Activated CD4-positive, alpha-beta T cell treated with anti-CD3 and anti-CD28 coated beads, Interleukin-2, Interleukin-6, amounts not matched to agents 100 ng/mL and 50 ng/mL, durations not matched to agents 16 hours and 8 hours (primary cell): ENCODE measurements around the gene TMEM238.
"Not testable (repeated sequence)": the region's sequence is repeated elsewhere in the genome, so short reads cannot be mapped to it uniquely, and the experiment has no call there.

Experiments
- DNase-seq: peaks from one replicate; pipeline ENCODE4 v3.0.0-alpha.2; 2020

TMEM238 gene

DNA sequence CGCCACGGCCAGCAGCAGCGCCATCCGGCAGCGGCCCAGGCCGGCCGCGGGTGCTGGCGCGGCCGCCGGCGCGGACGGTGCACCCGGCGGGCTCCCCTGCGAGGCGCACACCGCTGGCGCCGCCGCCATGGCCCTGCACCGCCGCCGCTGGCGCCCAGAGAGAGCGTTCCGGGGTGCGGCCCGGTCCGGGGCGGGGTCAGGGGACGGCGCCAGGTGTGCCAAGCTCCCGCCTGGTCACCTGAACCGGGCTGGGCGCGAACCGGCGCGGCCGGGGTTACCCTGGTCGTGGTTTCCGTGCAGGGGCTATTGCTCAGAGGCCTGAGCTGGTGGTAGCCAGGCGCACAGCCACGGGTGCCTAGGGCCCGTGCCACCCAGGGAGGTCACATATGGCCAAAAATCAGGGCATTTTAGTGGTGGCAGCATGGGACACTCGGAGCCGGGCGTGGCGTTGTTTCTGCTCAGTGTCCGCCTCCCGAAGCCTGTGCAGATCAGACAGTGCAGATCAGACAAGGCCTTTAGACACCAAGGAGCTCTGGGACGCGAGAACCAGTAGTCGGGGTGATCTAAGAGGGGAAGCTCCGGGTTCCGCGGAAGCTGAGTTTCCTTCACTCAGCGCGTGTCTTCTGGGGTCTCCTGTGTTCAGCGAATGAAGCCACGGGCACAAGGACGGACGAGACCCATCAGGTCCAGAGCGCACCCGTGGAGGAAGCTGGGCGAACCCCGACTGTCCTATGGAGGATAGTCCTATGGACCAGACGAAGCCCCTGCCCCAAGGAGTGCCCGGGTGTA lies at the start of gene TMEM238:
Gene TMEM238, minus strand, starts transcription at position 162 of the 789 bp plus-strand sequence. Its CDS starts 33 bp downstream, at position 129.
- DNase-seq, result peak; percentile 66

DNA sequence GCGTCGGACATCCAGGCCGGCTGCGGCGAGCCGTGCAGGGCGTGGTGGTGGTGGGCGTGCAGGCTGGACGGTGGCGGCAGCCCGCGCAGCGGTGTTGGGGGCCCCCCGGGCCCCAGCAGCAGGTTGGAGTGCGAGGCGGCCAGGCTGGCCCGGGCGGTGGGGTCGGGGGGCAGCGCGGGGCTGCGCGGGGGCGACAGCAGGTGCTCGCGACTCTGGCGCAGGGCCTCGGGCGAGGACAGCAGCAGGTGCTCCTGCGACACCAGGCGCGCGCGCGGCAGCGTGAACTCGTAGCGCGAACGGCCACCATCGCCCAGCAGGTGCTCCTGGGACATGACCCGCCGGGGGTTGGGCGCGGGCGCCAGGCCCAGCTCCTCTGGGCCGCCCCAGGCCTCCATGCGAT lies 49.2 kb upstream of the TMEM238 start:
- no peak for DNase-seq

DNA sequence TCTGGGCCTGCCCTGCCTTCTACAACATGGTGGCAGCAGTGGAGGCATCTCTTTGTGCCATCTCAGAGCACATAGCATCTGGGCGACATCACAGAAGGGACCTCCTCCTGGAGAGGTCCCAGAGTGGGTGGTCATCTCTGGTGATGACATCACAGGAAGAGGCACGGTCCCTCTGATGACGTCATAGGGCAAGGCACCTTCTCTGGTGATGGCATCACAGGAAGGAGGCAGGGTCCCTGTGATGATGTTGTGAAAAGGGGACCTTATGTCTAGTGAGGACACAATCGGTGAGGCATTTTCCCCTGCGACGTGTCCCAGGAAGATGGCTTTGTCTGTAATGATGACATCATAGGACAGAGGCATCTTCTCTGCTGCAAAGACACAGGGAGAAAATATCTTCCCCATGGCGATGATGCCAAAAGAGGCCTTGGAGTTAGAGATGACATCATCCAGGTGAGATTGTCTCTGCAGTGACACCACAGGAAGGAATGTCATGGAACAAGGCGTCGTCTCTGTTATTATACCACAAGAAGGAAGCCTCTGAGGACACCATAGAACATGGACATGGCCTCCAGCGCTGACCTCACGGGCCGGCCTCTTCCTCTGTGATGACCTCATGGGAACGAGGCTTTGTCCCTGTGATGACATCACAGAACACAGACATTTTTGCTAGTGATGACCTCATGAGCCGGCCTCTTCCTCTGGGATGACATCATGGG lies 48.3 kb upstream of the TMEM238 start:
- no peak for DNase-seq

GRCh38 chr19:55431183-55431582 lies 47.1 kb upstream of the TMEM238 start:
- DNase-seq, result no peak

GRCh38 chr19:55426042-55426441 lies 42.0 kb upstream of the TMEM238 start:
- DNase-seq, result no peak

GRCh38 chr19:55424518-55424917 lies 40.4 kb upstream of the TMEM238 start:
- DNase-seq, result no peak

GRCh38 chr19:55423225-55424005 lies 39.3 kb upstream of the TMEM238 start:
- DNase-seq, result no peak

DNA sequence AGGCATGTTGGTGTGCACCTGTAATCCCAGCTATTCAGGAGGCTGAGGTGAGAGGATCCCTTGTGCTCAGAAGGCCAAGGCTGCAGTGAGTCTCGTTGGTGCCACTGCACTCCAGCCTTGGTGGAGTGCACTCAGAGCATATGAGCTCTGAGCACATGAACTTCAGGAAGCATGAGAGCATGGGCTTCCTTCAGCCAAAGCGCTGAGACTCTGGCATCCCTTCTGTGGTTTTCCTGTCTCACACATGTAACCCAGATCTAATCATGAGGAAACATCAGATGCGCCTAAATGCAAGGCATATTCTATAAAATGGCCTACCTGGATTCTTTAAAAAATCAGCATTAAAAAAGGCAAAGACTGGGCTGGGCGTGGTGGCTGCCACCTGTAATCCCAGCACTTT lies 37.2 kb upstream of the TMEM238 start:
- DNase-seq, result peak; percentile 22

- no peak for DNase-seq
Measured at GRCh38 chr19:55419624-55420236, 35.6 kb upstream of the TMEM238 start.

- DNase-seq, result no peak
Measured at GRCh38 chr19:55419103-55419502, 35.0 kb upstream of the TMEM238 start.

- peak; percentile 70 for DNase-seq
Measured at GRCh38 chr19:55418185-55418584, 34.1 kb upstream of the TMEM238 start.

DNA sequence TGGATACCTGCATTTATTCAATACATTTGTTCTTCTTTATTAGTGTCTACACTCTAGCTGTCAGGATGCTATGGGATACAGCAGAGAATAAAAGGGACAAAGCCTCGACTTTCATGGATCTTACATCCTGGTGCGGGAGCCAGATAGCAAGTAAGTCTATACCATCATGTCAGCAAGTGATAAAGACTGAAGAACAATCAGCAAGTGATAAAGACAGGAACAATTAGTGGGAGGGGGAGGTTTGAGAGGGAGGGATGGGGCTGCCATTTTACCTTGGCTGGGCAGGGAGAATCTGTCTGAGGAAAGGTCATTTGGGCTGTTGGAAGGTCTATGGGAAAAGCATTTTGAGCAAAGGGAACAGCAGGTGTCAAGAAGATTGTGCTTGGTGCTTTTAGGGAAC lies 26.1 kb upstream of the TMEM238 start:
- DNase-seq, result no peak

DNA sequence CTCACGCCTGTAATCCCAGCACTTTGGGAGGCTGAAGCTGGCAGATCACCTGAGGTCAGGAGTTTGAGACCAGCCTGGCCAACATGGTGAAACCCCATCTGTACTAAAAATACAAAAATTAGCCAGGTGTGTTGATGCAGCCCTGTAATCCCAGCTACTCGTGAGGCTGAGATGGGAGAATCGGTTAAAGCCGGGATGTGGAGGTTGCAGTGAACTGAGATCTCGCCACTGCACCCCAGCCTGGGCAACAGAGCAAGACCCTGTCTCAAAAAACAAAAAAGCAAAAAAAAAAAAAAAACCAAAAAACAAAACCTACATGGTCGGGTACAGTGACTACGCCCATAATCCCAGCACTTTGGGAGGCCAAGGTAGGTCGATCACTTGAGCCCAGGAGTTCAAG lies 25.1 kb upstream of the TMEM238 start:
- DNase-seq, result not testable (repeated sequence)

GRCh38 chr19:55408533-55408872 lies 24.4 kb upstream of the TMEM238 start:
- DNase-seq, result no peak

- DNase-seq, result peak; percentile 98
Measured at GRCh38 chr19:55407800-55408532, 23.9 kb upstream of the TMEM238 start.

DNA sequence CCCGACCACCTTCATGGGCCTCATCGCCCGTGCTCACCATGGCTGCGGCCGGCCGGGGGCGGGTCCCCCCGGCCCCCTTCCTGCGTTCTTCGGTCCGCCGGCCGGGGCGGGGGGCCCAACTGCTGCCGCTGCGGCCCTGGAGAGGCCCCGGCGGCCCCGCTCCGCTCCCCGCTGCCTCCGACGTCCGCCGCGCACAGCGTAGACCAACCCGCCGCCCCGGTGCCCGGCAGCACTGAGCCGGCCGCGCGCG lies 23.4 kb upstream of the TMEM238 start, which contains the start of gene UBE2S:
Gene UBE2S, minus strand, starts transcription at position 239 of the 250 bp plus-strand sequence. Its CDS starts 199 bp downstream, at position 40.
- not testable (repeated sequence) for DNase-seq

DNA sequence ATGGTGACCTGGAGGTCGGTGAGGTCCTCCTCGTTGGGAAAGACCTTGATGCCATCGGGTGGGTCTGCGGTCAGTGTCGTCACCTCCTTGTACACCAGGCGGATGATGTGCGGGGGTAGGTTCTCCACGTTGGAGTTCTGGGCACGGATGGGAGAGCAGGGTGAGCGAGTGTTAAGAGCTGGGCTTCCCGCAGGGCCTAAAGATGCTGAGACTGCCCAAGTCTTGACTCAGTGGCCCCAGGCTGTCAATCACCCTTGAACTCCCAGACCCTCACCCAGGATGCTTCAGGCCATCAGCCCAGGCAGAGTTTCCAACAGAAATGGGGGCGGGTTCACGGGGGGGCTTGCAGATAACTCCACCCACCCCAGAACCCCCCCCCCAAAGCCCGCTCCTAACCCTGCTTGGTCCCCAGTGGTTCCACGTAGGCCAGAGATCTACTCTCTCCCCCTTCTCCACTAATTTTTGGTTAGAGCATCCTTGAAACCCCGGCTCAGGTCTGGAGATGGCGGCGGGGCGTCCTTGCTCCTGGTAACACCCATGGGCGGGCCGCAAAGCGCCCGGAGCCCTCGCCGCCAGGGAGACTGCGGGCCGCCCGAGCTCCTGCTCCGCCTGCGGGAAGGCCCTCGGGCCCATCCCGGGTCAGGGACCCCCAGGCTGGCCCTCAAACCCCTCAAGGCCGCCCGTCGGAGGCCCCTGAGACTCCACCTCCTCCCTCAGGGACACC lies 22.9 kb upstream of the TMEM238 start:
- no peak for DNase-seq

DNA sequence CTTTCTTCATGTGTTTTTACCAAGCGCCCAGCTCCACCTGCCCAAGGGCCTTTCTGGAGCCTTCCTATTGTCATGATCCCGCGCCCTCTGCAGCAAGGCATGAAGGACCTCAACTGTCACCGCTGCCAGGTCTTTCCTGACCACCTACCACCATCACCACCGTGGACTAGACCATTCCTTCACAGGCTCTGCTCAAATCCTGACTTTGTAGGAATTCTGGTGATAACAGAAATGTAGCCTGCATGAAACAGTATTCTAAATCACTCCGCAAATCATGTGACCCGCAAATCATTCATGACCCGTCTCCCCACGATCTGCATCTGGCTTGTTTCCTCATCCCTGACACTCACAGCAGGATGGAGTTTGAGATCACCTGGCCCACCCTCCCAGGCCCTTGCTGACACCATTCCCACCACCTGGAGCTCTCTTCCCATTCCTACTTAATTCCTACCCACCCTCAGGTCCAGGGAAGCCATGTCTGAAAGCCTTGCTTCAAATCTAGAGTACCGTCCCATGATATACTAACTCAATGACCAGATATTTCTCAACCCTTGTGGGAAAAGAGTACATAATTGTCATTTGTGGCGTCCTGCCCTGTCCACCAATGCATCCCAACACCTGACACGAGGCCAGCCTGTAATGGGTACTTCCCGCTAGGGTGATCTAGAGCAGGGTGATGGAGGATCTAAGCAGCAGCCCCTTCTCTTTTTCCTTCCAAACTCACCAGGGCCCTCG lies 22.2 kb upstream of the TMEM238 start:
- DNase-seq, result no peak

DNA sequence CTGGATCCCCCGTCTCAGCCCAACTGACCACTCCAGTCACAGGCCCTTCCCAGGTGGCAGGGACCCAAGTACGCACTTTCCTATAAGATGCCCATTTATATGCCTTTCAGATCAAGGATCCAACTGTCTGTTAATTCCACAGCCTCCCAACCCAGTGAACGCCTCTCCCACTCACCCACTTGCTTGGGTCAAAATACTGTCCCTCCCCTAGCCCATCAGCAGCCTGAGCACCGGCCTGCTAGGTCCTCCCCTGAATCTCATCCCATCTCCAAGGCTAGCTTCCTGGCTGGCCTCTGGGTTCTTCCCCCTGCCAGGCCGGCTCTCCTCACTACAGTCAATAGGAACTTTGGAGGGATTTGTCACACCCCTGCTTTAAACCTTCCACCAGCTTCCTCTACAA lies 21.5 kb upstream of the TMEM238 start:
- no peak for DNase-seq

DNA sequence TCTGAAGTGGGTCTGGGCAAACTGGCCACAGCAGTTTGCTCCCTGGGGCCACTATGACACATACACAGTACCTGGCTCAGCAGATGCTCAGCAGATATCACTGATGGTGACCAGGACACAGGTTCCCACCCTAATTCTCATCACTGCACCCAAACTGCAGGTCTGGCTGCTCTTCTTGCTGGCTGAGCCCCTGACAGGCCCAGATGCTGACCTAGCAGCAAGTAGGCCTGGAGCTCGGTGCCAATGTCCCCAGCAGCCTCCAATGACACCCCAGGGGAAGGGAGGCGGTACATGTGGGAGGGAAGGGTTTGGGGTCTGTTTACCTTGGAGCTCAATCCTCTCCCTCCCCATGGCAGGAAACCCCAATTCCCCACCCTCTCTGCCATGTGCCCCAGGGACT lies 18.4 kb upstream of the TMEM238 start:
- DNase-seq, result no peak

GRCh38 chr19:55401390-55401789 lies 17.3 kb upstream of the TMEM238 start:
- DNase-seq, result not testable (repeated sequence)
